WTC11 (cell line): ENCODE measurements around the gene HIVEP2. TPM values are rescaled to one million over a fixed set of nuclear protein-coding genes. Genes with fewer than 3 reads are reported as not detected.

ENCODE experiments used
- ATAC-seq: fragments of 200-7000 bp; cut with Tn5 transposase; 2 replicates; pipeline ENCODE4 v1.10.0; 2021; ENCODE audit warnings: mild to moderate bottlenecking, moderate library complexity
- CTCF ChIA-PET: fragments of 300-600 bp; sonication (Branson Sonifier 250); formaldehyde crosslinking; loops from one replicate; lab custom pipeline; 2021; ENCODE audit warnings: antibody characterized with exemption; lab: Charles Lee
- POLR2A ChIA-PET: fragments of 350-600 bp; sonication (Branson Sonifier 250); formaldehyde crosslinking; loops from one replicate; lab custom pipeline; 2021; ENCODE audit warnings: antibody characterized with exemption; lab: Charles Lee
- DNase-seq: peaks from one replicate; pipeline ENCODE4 v3.0.0; 2021; ENCODE audit warnings: low spot score
- H3K27ac Mint-ChIP-seq: 2 replicates; pipeline ENCODE4 v1.8.0; 2021; ENCODE audit warnings: mixed read lengths
- H3K27me3 Mint-ChIP-seq: 2 replicates; pipeline ENCODE4 v1.8.0; 2021; ENCODE audit warnings: low read depth, mild to moderate bottlenecking, moderate library complexity, mixed read lengths
- H3K36me3 Mint-ChIP-seq: 2 replicates; pipeline ENCODE4 v1.8.0; 2021; ENCODE audit warnings: mixed read lengths
- H3K4me1 Mint-ChIP-seq: 2 replicates; pipeline ENCODE4 v1.8.0; 2022; ENCODE audit warnings: mixed read lengths
- H3K4me3 Mint-ChIP-seq: 2 replicates; pipeline ENCODE4 v1.8.0; 2021; ENCODE audit warnings: mild to moderate bottlenecking, moderate library complexity, mixed read lengths
- H3K9me3 Mint-ChIP-seq: 2 replicates; pipeline ENCODE4 v1.8.0; 2021; ENCODE audit warnings: mixed read lengths
- CREM ChIP-seq: sonication (generic); formaldehyde crosslinking; IDR thresholded peaks from 2 replicates; pipeline ENCODE4 v1.8.1; 2022; ENCODE audit warnings: mild to moderate bottlenecking, missing genetic modification reagents, moderate library complexity
- NFE2L1 ChIP-seq: sonication (generic); formaldehyde crosslinking; IDR thresholded peaks from 2 replicates; pipeline ENCODE4 v1.8.1; 2023; ENCODE audit warnings: missing genetic modification reagents
- PRRX2 ChIP-seq: fragments of 250-450 bp; sonication (Bioruptor Pico); IDR thresholded peaks from 2 replicates; pipeline ENCODE4 v1.8.0; 2021; ENCODE audit warnings: mild to moderate bottlenecking
- RELA ChIP-seq: sonication (generic); formaldehyde crosslinking; IDR thresholded peaks from 2 replicates; pipeline ENCODE4 v1.8.1; 2022; ENCODE audit warnings: missing genetic modification reagents, mild to moderate bottlenecking, borderline replicate concordance
- RORB ChIP-seq: fragments of 250-450 bp; sonication (Bioruptor Pico); IDR thresholded peaks from 2 replicates; pipeline ENCODE4 v1.9.0; 2021; ENCODE audit warnings: mild to moderate bottlenecking
- ZNF219 ChIP-seq: sonication (generic); formaldehyde crosslinking; IDR thresholded peaks from 2 replicates; pipeline ENCODE4 v1.8.0; 2023; ENCODE audit warnings: missing genetic modification reagents, mild to moderate bottlenecking, borderline replicate concordance
- ZNF232 ChIP-seq: sonication (generic); formaldehyde crosslinking; IDR thresholded peaks from 2 replicates; pipeline ENCODE4 v1.8.0; 2022; ENCODE audit warnings: mild to moderate bottlenecking, missing genetic modification reagents
- ZNF317 ChIP-seq: sonication (generic); formaldehyde crosslinking; IDR thresholded peaks from 2 replicates; pipeline ENCODE4 v1.8.1; 2023; ENCODE audit warnings: low read depth, mild to moderate bottlenecking, moderate library complexity, missing genetic modification reagents, borderline replicate concordance
- ZNF423 ChIP-seq: fragments of 250-450 bp; sonication (Bioruptor Pico); IDR thresholded peaks from 2 replicates; pipeline ENCODE4 v2.1.2; 2022; ENCODE audit warnings: mild to moderate bottlenecking, moderate library complexity
- ZNF671 ChIP-seq: fragments of 250-450 bp; sonication (Bioruptor Pico); IDR thresholded peaks from 2 replicates; pipeline ENCODE4 v1.8.0; 2021; ENCODE audit warnings: mild to moderate bottlenecking
- total RNA-seq: library from RNA; stranded (reverse); gene quantifications from 3 replicates; pipeline ENCODE4 v1.2.3, GENCODE V29; 2021
- TF ChIP-seq, protein P1 (sequence below): sonication (generic); formaldehyde crosslinking; IDR thresholded peaks from 2 replicates; pipeline ENCODE4 v1.8.0; 2023; ENCODE audit warnings: missing genetic modification reagents
- TF ChIP-seq, protein P2 (sequence below): sonication (generic); formaldehyde crosslinking; IDR thresholded peaks from 2 replicates; pipeline ENCODE4 v1.8.1; 2022; ENCODE audit warnings: missing genetic modification reagents, borderline replicate concordance
- TF ChIP-seq, protein P3 (sequence below): fragments of 250-450 bp; sonication (Bioruptor Pico); IDR thresholded peaks from 2 replicates; pipeline ENCODE4 v1.9.0; 2021; ENCODE audit warnings: mild to moderate bottlenecking, borderline replicate concordance
- TF ChIP-seq, protein P4 (sequence below): sonication (generic); formaldehyde crosslinking; IDR thresholded peaks from 2 replicates; pipeline ENCODE4 v1.8.0; 2022; ENCODE audit warnings: mild to moderate bottlenecking, missing genetic modification reagents

The HIVEP2 gene
- total RNA-seq, 1 experiment from 2014 or later = 11.5 TPM

DNA sequence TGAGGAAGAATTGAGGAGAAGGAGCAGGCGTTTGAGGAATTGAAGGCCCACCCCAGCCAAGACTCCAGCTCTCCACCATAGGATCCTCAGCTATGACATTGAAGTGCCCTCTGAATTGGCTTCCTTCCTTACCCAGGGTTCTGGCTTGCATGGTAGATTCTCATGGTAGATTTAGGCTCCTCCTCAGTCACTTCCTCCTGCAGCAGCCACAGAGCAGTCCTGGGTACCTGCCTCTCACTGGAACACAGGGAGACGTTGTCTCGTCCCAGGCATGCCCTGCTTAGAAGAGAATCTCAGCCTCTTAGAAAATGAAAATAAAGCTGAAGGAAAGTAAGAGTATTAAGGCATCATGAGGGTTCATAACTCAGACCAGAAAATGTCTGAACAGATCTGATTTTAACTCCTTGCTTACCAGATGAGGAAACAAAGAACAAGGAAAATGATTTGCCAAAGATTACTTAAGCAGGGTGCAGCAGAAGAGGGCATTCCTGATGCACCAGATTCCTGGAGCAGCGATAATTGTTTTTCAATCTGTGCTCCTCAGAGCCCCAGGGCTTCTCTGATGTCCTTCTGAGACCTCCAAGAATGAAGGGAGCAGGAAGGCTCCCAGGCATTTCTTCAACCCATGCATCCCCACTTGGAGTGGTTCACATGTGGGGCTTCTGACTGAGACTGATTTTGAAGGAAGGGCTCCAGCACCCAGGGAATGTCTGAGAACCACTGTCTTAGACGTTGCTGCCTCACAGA, 219.8 kb downstream of the HIVEP2 start (continued):
- TF ChIP-seq, protein P1, sequence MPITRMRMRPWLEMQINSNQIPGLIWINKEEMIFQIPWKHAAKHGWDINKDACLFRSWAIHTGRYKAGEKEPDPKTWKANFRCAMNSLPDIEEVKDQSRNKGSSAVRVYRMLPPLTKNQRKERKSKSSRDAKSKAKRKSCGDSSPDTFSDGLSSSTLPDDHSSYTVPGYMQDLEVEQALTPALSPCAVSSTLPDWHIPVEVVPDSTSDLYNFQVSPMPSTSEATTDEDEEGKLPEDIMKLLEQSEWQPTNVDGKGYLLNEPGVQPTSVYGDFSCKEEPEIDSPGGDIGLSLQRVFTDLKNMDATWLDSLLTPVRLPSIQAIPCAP (CRISPR knock-in tag) = no peak
- TF ChIP-seq CREM (CRISPR knock-in tag) (no peak), NFE2L1 (CRISPR knock-in tag) (no peak), ZNF671 (CRISPR knock-in tag) (no peak), RELA (CRISPR knock-in tag) (no peak)
- TF ChIP-seq, protein P2, sequence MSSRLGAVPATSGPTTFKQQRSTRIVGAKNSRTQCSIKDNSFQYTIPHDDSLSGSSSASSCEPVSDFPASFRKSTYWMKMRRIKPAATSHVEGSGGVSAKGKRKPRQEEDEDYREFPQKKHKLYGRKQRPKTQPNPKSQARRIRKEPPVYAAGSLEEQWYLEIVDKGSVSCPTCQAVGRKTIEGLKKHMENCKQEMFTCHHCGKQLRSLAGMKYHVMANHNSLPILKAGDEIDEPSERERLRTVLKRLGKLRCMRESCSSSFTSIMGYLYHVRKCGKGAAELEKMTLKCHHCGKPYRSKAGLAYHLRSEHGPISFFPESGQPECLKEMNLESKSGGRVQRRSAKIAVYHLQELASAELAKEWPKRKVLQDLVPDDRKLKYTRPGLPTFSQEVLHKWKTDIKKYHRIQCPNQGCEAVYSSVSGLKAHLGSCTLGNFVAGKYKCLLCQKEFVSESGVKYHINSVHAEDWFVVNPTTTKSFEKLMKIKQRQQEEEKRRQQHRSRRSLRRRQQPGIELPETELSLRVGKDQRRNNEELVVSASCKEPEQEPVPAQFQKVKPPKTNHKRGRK = no peak
- TF ChIP-seq, protein P3, sequence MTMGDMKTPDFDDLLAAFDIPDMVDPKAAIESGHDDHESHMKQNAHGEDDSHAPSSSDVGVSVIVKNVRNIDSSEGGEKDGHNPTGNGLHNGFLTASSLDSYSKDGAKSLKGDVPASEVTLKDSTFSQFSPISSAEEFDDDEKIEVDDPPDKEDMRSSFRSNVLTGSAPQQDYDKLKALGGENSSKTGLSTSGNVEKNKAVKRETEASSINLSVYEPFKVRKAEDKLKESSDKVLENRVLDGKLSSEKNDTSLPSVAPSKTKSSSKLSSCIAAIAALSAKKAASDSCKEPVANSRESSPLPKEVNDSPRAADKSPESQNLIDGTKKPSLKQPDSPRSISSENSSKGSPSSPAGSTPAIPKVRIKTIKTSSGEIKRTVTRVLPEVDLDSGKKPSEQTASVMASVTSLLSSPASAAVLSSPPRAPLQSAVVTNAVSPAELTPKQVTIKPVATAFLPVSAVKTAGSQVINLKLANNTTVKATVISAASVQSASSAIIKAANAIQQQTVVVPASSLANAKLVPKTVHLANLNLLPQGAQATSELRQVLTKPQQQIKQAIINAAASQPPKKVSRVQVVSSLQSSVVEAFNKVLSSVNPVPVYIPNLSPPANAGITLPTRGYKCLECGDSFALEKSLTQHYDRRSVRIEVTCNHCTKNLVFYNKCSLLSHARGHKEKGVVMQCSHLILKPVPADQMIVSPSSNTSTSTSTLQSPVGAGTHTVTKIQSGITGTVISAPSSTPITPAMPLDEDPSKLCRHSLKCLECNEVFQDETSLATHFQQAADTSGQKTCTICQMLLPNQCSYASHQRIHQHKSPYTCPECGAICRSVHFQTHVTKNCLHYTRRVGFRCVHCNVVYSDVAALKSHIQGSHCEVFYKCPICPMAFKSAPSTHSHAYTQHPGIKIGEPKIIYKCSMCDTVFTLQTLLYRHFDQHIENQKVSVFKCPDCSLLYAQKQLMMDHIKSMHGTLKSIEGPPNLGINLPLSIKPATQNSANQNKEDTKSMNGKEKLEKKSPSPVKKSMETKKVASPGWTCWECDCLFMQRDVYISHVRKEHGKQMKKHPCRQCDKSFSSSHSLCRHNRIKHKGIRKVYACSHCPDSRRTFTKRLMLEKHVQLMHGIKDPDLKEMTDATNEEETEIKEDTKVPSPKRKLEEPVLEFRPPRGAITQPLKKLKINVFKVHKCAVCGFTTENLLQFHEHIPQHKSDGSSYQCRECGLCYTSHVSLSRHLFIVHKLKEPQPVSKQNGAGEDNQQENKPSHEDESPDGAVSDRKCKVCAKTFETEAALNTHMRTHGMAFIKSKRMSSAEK (CRISPR knock-in tag) = no peak

DNA sequence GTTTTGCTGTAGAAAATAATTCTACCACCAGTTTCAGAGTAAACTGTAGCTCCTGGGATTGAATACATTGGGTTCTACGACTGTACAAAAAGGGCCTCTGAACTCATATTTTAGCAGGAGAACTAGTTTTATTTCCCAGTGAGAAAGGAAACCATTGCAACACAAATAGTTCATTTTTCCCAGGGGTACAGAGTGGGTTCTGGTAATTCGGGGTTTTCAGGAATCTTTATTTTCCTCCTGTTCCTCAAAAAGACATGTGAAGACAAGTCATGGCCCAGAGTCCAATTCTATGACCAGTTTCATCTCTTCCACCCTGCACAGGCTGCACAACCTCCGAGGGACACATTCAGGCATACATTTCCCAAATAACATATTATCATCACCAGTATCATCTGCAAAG, 222.1 kb downstream of the HIVEP2 start:
- TF ChIP-seq ZNF219 (CRISPR knock-in tag) (no peak), ZNF317 (CRISPR knock-in tag) (no peak), PRRX2 (no peak), ZNF423 (CRISPR knock-in tag) (no peak)
- no peaks in the 10 kb centered on the region for H3K36me3 Mint-ChIP-seq
- no peak for DNase-seq
- no peaks in the 10 kb centered on the region for H3K27me3 Mint-ChIP-seq
- H3K4me1 Mint-ChIP-seq = peaks cover 4% of the 10 kb centered on the region
- no peak overlapping the region for H3K4me3 Mint-ChIP-seq
- POLR2A ChIA-PET = no interaction called here
- CTCF ChIA-PET = interaction anchor here (0.7 kb wide), 1 partner anchor 249 kb away, joined by 3 read pairs; no protein-coding TSS in a partner anchor
- peaks cover 8% of the 10 kb centered on the region for H3K9me3 Mint-ChIP-seq
- no peak overlapping the region; the same call in 1 of the 2 replicates for H3K27ac Mint-ChIP-seq
- ATAC-seq = no peak

DNA sequence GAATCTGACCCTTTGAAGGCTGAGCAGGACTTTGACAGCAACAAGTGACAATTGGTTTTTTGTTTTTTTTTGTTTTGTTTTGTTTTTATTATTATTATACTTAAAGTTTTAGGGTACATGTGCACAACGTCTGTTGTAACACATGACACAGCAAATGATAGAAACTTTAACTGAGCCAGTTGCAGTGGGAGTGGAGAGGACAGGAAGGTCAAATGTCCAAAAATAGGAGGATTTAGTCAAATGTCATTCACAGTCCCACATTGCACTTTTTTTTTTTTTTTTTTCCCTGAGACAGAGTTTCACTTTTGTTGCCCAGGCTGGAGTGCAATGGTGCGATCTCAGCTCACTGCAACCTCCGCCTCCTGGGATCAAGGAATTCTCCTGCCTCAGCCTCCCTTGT, 223.0 kb downstream of the HIVEP2 start:
- ChIA-PET CTCF (no interaction called here), POLR2A (no interaction called here)
- ATAC-seq (no peak), DNase-seq (no peak)
- Mint-ChIP-seq H3K4me3 (no peak overlapping the region), H3K36me3 (no peaks in the 10 kb centered on the region), H3K9me3 (peaks cover 8% of the 10 kb centered on the region), H3K27me3 (no peaks in the 10 kb centered on the region), H3K27ac (no peak overlapping the region), H3K4me1 (peaks cover 4% of the 10 kb centered on the region)
- TF ChIP-seq, protein P4, sequence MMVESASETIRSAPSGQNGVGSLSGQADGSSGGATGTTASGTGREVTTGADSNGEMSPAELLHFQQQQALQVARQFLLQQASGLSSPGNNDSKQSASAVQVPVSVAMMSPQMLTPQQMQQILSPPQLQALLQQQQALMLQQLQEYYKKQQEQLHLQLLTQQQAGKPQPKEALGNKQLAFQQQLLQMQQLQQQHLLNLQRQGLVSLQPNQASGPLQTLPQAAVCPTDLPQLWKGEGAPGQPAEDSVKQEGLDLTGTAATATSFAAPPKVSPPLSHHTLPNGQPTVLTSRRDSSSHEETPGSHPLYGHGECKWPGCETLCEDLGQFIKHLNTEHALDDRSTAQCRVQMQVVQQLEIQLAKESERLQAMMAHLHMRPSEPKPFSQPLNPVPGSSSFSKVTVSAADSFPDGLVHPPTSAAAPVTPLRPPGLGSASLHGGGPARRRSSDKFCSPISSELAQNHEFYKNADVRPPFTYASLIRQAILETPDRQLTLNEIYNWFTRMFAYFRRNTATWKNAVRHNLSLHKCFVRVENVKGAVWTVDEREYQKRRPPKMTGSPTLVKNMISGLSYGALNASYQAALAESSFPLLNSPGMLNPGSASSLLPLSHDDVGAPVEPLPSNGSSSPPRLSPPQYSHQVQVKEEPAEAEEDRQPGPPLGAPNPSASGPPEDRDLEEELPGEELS (CRISPR knock-in tag) = no peak
- TF ChIP-seq ZNF232 (CRISPR knock-in tag) (no peak), NFE2L1 (CRISPR knock-in tag) (no peak), RORB (CRISPR knock-in tag) (no peak), ZNF671 (CRISPR knock-in tag) (no peak)
- TF ChIP-seq, all 79 proteins: peak for 0
